Measurements from ENCODE around the gene ERG.

- TF ChIP-seq CTCF (IDR thresholded peaks at IDR 0.05) (no peak), POLR2AphosphoS5 (IDR thresholded peaks at IDR 0.05) (no peak), EP300 (IDR thresholded peaks at IDR 0.05) (no peak)
Measured at GRCh38 chr21:38399103-38399502, 99.2 kb downstream of the ERG start.

Data from esophagus muscularis mucosa (tissue), 4 donors.